Uterus (tissue), 4 donors: ENCODE measurements around the gene TNFRSF18. TPM values are rescaled to one million over a fixed set of nuclear protein-coding genes. Genes with fewer than 3 reads are reported as not detected.

Source experiments
- DNase-seq, 2 donors: peaks; one replicate each; pipeline ENCODE4 v3.0.0-alpha.2; 2019 to 2020
- H3K27ac ChIP-seq, 2 donors: fragments of 200-600 bp; sonication (generic); 1 replicate in 1 of 2; 2 replicates in 1 of 2; pipeline ENCODE4 v1.5.1; 2016 to 2018
- H3K27me3 ChIP-seq, 2 donors: fragments of 200-600 bp; sonication (generic); one replicate each; pipeline ENCODE4 v1.5.1; 2018 to 2019; ENCODE audit warnings: control low read depth in 1 of 2
- H3K36me3 ChIP-seq, 2 donors: fragments of 200-600 bp; sonication (generic); one replicate each; pipeline ENCODE4 v1.5.1; 2019; ENCODE audit warnings: control low read depth in 1 of 2
- H3K4me1 ChIP-seq, 2 donors: fragments of 200-600 bp; sonication (generic); one replicate each; pipeline ENCODE4 v1.5.1; 2018 to 2019; ENCODE audit warnings: control low read depth in 1 of 2
- H3K4me3 ChIP-seq, 2 donors: fragments of 200-600 bp; sonication (generic); 1 replicate in 1 of 2; 2 replicates in 1 of 2; pipeline ENCODE4 v1.5.1; 2018 to 2019; ENCODE audit warnings: mild to moderate bottlenecking in 1 of 2
- H3K9me3 ChIP-seq, 2 donors: fragments of 200-600 bp; sonication (generic); one replicate each; pipeline ENCODE4 v1.5.1; 2019; ENCODE audit warnings: control low read depth in 1 of 2
- POLR2A ChIP-seq, 2 donors: fragments of 450-650 bp; IDR thresholded peaks; one replicate each; pipeline ENCODE4 v1.6.1; 2016; ENCODE audit warnings: antibody characterized with exemption in 2 of 2, mild to moderate bottlenecking in 1 of 2, moderate library complexity in 1 of 2
- intact Hi-C: fragments of 100-400 bp; cut with DNase I; formaldehyde crosslinking; loops from one replicate; pipeline ENCODE4 v1.15.1; 2023; ENCODE audit warnings: low total_unique reads
- total RNA-seq, 4 donors: library from RNA; depleted of rRNA in 3 of 4; stranded (reverse); fragments of >200 nt in 3 of 4; gene quantifications; one replicate each; pipeline versions ENCODE4 v1.1.0 to v1.2.4, GENCODE V29; 2014 to 2023
- TF ChIP-seq, protein P1 (sequence below), 4 experiments: fragments of 200-600 bp in 2 of 4; fragments of 450-650 bp in 2 of 4; sonication (generic) in 2 of 4; IDR thresholded peaks; one replicate each; pipeline ENCODE4 v1.5.1; 2016 to 2019; ENCODE audit warnings: antibody characterized with exemption in 4 of 4, mild to moderate bottlenecking in 2 of 4, moderate library complexity in 1 of 4
- donor health status: DM: yes; HTN: yes; CAD: no.

The TNFRSF18 gene
- total RNA-seq, 4 donors from 2014 or later, result 0.37 to 2.6 TPM; not detected in 2

- no peak for DNase-seq
- Histone ChIP-seq H3K36me3 (no peaks in the 10 kb centered on the region), H3K27ac (no peak overlapping the region), H3K27me3 (peaks cover 0 to 4% of the 10 kb centered on the region in 2 donors), H3K9me3 (no peaks in the 10 kb centered on the region), H3K4me3 (no peak overlapping the region), H3K4me1 (peaks cover 0 to 19% of the 10 kb centered on the region in 2 donors)
- TF ChIP-seq POLR2A (IDR thresholded peaks at IDR 0.05), result no peak
- TF ChIP-seq, protein P1, sequence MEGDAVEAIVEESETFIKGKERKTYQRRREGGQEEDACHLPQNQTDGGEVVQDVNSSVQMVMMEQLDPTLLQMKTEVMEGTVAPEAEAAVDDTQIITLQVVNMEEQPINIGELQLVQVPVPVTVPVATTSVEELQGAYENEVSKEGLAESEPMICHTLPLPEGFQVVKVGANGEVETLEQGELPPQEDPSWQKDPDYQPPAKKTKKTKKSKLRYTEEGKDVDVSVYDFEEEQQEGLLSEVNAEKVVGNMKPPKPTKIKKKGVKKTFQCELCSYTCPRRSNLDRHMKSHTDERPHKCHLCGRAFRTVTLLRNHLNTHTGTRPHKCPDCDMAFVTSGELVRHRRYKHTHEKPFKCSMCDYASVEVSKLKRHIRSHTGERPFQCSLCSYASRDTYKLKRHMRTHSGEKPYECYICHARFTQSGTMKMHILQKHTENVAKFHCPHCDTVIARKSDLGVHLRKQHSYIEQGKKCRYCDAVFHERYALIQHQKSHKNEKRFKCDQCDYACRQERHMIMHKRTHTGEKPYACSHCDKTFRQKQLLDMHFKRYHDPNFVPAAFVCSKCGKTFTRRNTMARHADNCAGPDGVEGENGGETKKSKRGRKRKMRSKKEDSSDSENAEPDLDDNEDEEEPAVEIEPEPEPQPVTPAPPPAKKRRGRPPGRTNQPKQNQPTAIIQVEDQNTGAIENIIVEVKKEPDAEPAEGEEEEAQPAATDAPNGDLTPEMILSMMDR (IDR thresholded peaks at IDR 0.05), result no peak
- intact Hi-C loops, result no loop called here
Measured at GRCh38 chr1:1208713-1209433, 2.5 kb upstream of the TNFRSF18 start.

GRCh38 chr1:1207571-1207892, 1.1 kb upstream of the TNFRSF18 start:
- Histone ChIP-seq H3K27me3 (peaks cover 0 to 4% of the 10 kb centered on the region in 2 donors), H3K36me3 (no peaks in the 10 kb centered on the region), H3K9me3 (no peaks in the 10 kb centered on the region), H3K27ac (no peak overlapping the region), H3K4me3 (no peak overlapping the region), H3K4me1 (peaks cover 0 to 13% of the 10 kb centered on the region in 2 donors)
- no peak for TF ChIP-seq POLR2A (IDR thresholded peaks at IDR 0.05)
- TF ChIP-seq, protein P1 (IDR thresholded peaks at IDR 0.05), result no peak
- intact Hi-C loops, result no loop called here
- no peak for DNase-seq

- H3K27ac ChIP-seq, result no peak overlapping the region
- no peaks in the 10 kb centered on the region for H3K36me3 ChIP-seq
- intact Hi-C loops, result no loop called here
- H3K4me1 ChIP-seq, result peaks cover 0 to 13% of the 10 kb centered on the region in 2 donors
- peaks cover 0 to 4% of the 10 kb centered on the region in 2 donors for H3K27me3 ChIP-seq
- TF ChIP-seq, protein P1 (IDR thresholded peaks at IDR 0.05), result no peak
- TF ChIP-seq POLR2A (IDR thresholded peaks at IDR 0.05), result no peak
- H3K9me3 ChIP-seq, result no peaks in the 10 kb centered on the region
- no peak for DNase-seq
- H3K4me3 ChIP-seq, result no peak overlapping the region
Measured at GRCh38 chr1:1206966-1207531, 657 bp upstream of the TNFRSF18 start.

- Histone ChIP-seq H3K4me3 (no peak overlapping the region), H3K36me3 (no peaks in the 10 kb centered on the region), H3K9me3 (no peaks in the 10 kb centered on the region), H3K27me3 (peaks cover 0 to 4% of the 10 kb centered on the region in 2 donors), H3K27ac (no peak overlapping the region), H3K4me1 (peaks cover 0 to 19% of the 10 kb centered on the region in 2 donors)
- DNase-seq, result no peak
- TF ChIP-seq POLR2A (IDR thresholded peaks at IDR 0.05), result no peak
- TF ChIP-seq, protein P1 (IDR thresholded peaks at IDR 0.05), result no peak
- intact Hi-C loops, result no loop called here
Measured at GRCh38 chr1:1205769-1206375, 520 bp downstream of the TNFRSF18 start.
